ENCODE data around the gene QPRT. TPM values are rescaled to one million over a fixed set of nuclear protein-coding genes. Genes with fewer than 3 reads are reported as not detected.

QPRT gene
- total and polyA plus RNA-seq, 2 experiments from 2014 or later, result 65.4 to 128 TPM

DNA sequence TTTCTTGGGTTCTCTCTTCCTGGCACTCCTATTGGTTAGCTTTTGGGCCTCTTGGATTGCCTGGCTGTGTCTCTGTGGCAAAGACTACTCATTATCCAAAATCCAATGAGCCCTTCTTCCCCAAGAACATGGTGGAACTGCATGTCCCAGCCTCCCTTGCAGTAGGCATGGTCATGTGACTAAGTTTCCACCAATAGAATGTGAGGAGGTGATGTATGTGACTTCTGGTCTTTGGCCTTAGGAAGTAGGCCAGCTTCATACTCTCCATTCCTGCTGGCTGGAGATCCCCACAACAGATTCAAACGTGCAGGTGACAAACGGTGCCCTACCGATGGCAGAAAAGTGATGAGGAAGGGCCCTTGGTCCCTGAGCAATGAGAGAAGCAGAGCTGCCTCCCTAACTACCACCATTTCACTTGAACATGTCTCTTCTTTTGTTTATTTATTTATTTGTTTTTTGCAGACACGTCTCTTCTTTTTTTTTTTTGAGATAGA, 33.2 kb upstream of the QPRT start:
- H3K4me3 ChIP-seq, result no peak overlapping the region
- Mint-ChIP-seq H3K4me1 (peaks cover 7% of the 10 kb centered on the region), H3K27ac (no peak overlapping the region), H3K9me3 (no peaks in the 10 kb centered on the region), H3K27me3 (ENCODE audit: insufficient read depth, low read depth, poor library complexity) (peaks cover 3% of the 10 kb centered on the region), H3K4me3 (no peak overlapping the region), H3K36me3 (ENCODE audit: low read depth) (no peaks in the 10 kb centered on the region)
- DNase-seq (ENCODE audit: low spot score) (peak; percentile 65), ATAC-seq (peak; percentile 79)
- H3K4me2 ChIP-seq, result no peak overlapping the region
- no peaks in the 10 kb centered on the region for H3K9me2 ChIP-seq (ENCODE audit: insufficient read depth)
- H4K20me1 ChIP-seq (replicated peaks; ENCODE audit: insufficient read depth), result no peaks in the 10 kb centered on the region
- peak overlapping the region; percentile 40; the same call in 1 of the 2 replicates for H2AFZ ChIP-seq
- no peaks in the 10 kb centered on the region for H3K27me3 ChIP-seq (ENCODE audit: insufficient read depth)
- no peak for TF ChIP-seq REST (IDR thresholded peaks at IDR 0.05; ENCODE audit: unreplicated experiment)
- TF ChIP-seq CREB1 (CRISPR knock-in tag; IDR thresholded peaks at IDR 0.05; ENCODE audit: low read depth), result 0 out of 2 replicates have a peak, but pooled peaks have one; percentile 9
- TF ChIP-seq, protein P1, sequence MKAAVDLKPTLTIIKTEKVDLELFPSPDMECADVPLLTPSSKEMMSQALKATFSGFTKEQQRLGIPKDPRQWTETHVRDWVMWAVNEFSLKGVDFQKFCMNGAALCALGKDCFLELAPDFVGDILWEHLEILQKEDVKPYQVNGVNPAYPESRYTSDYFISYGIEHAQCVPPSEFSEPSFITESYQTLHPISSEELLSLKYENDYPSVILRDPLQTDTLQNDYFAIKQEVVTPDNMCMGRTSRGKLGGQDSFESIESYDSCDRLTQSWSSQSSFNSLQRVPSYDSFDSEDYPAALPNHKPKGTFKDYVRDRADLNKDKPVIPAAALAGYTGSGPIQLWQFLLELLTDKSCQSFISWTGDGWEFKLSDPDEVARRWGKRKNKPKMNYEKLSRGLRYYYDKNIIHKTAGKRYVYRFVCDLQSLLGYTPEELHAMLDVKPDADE (IDR thresholded peaks at IDR 0.05), result peak; percentile 44; the same call in 1 of the 2 replicates
- H3K27ac ChIP-seq (ENCODE audit: low read depth), result no peak overlapping the region
- peaks cover 11% of the 10 kb centered on the region; the same call in 1 of the 2 replicates for H3F3A ChIP-seq (replicated peaks; ENCODE audit: low read depth)
- H3K36me3 ChIP-seq (ENCODE audit: insufficient read depth), result no peaks in the 10 kb centered on the region
- H3K79me2 ChIP-seq (replicated peaks; ENCODE audit: insufficient read depth), result no peaks in the 10 kb centered on the region
- peaks cover 11% of the 10 kb centered on the region for H3K4me1 ChIP-seq (ENCODE audit: insufficient read depth)

GRCh38 chr16:29646947-29647346, 32.0 kb upstream of the QPRT start:
- Mint-ChIP-seq H3K27ac (no peak overlapping the region), H3K36me3 (ENCODE audit: low read depth) (no peaks in the 10 kb centered on the region), H3K9me3 (no peaks in the 10 kb centered on the region), H3K4me3 (no peak overlapping the region), H3K4me1 (peaks cover 7% of the 10 kb centered on the region), H3K27me3 (ENCODE audit: insufficient read depth, low read depth, poor library complexity) (peaks cover 3% of the 10 kb centered on the region)
- Histone ChIP-seq H4K20me1 (replicated peaks; ENCODE audit: insufficient read depth) (no peaks in the 10 kb centered on the region), H3K27me3 (ENCODE audit: insufficient read depth) (no peaks in the 10 kb centered on the region), H3K9me2 (ENCODE audit: insufficient read depth) (no peaks in the 10 kb centered on the region), H2AFZ (no peak overlapping the region), H3K79me2 (replicated peaks; ENCODE audit: insufficient read depth) (no peaks in the 10 kb centered on the region), H3K36me3 (ENCODE audit: insufficient read depth) (no peaks in the 10 kb centered on the region), H3K4me2 (no peak overlapping the region), H3K27ac (ENCODE audit: low read depth) (no peak overlapping the region), H3K4me3 (no peak overlapping the region), H3K4me1 (ENCODE audit: insufficient read depth) (peaks cover 11% of the 10 kb centered on the region), H3F3A (replicated peaks; ENCODE audit: low read depth) (peaks cover 6% of the 10 kb centered on the region; the same call in 1 of the 2 replicates)
- DNase-seq (ENCODE audit: low spot score) (no peak), ATAC-seq (no peak)
- TF ChIP-seq EZH2phosphoT487 (IDR thresholded peaks at IDR 0.05; ENCODE audit: unreplicated experiment) (no peak), NANOG (IDR thresholded peaks at IDR 0.05; ENCODE audit: borderline replicate concordance) (no peak), ZNF462 (CRISPR knock-in tag; IDR thresholded peaks at IDR 0.05) (no peak), STAT1 (IDR thresholded peaks at IDR 0.05; ENCODE audit: unreplicated experiment) (no peak), POLR2AphosphoS5 (IDR thresholded peaks at IDR 0.05; ENCODE audit: low read depth) (no peak), ZNF114 (CRISPR knock-in tag; IDR thresholded peaks at IDR 0.05) (no peak), EZH2 (IDR thresholded peaks at IDR 0.05; ENCODE audit: low read depth, unreplicated experiment) (no peak)
- TF ChIP-seq, protein P1 (IDR thresholded peaks at IDR 0.05), result no peak

Data from GM23338 (cell line).